SJCRH30 (cell line): Measurements from ENCODE around the gene STX8. TPM values are rescaled to one million over a fixed set of nuclear protein-coding genes. Genes with fewer than 3 reads are reported as not detected.

Experiments
- DNase-seq, 2 experiments: peaks; one replicate each; pipeline ENCODE4 v3.0.0-alpha.2; 2015 to 2020
- H3K27ac ChIP-seq: fragments of 250-450 bp; sonication (Bioruptor Pico); 2 replicates; pipeline ENCODE4 v1.5.1; 2020; ENCODE audit warnings: mild to moderate bottlenecking, moderate library complexity
- H3K27me3 ChIP-seq: fragments of 250-450 bp; sonication (Bioruptor Pico); 2 replicates; pipeline ENCODE4 v1.5.1; 2020; ENCODE audit warnings: mild to moderate bottlenecking, moderate library complexity
- H3K36me3 ChIP-seq: fragments of 250-450 bp; sonication (Bioruptor Pico); 2 replicates; pipeline ENCODE4 v1.5.1; 2020; ENCODE audit warnings: mild to moderate bottlenecking, moderate library complexity
- H3K4me1 ChIP-seq: fragments of 250-450 bp; sonication (Bioruptor Pico); 2 replicates; pipeline ENCODE4 v1.5.1; 2020; ENCODE audit warnings: mild to moderate bottlenecking, moderate library complexity
- H3K4me3 ChIP-seq: fragments of 250-450 bp; sonication (Bioruptor Pico); 2 replicates; pipeline ENCODE4 v1.5.1; 2020; ENCODE audit warnings: mild to moderate bottlenecking, moderate library complexity
- H3K9me3 ChIP-seq: fragments of 250-450 bp; sonication (Bioruptor Pico); replicated peaks from 2 replicates; pipeline ENCODE4 v1.5.1; 2020; ENCODE audit warnings: mild to moderate bottlenecking, moderate library complexity
- total RNA-seq: library from RNA; depleted of rRNA; stranded (reverse); fragments of >200 nt; shearing (Covaris generic); gene quantifications from 2 replicates; pipeline ENCODE4 v1.2.3, GENCODE V29; 2014; rRNA removed

Gene STX8
- total RNA-seq, 1 experiment from 2014 or later: 47.1 TPM

DNA sequence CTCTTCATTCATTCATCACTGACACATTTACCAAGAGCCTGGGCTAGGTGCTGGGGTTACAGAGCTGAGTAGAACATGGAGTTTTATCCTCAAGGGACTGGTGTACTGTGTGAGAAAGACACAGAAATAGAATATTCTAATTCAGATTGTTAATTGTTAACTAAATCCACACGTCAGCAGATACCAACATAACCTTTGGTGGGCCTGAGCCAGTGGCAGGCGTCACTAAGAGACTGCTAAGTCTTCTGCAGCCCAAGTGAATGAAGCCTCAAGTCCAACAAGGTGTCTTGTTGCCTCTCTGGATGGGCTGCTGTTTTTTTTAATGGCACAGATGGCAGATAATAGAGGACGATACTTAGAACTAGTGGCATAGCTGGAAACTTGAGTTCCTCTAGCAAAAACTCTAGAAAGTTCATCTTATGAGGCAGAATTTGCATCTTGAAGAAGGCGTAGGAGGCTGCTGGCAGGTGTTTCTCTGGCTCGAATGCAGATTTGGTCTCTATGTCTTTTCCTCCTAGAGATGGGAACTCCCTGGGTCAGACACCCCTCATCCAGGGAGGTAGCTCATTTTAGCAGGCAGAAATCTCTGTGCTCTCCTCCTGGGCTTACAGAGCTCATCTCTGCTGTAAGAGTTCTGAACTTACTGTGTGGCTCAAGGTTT lies 374.8 kb downstream of the STX8 start:
- no peak overlapping the region for H3K4me3 ChIP-seq
- no peaks in the 10 kb centered on the region for H3K36me3 ChIP-seq
- H3K4me1 ChIP-seq: peaks cover 38% of the 10 kb centered on the region
- no peak for DNase-seq
- H3K9me3 ChIP-seq: no peaks in the 10 kb centered on the region
- H3K27me3 ChIP-seq: no peaks in the 10 kb centered on the region
- H3K27ac ChIP-seq: peak overlapping the region; percentile 98

Other genes starting within 250 kb of the STX8 start
- not detected in 2 replicates for gene CFAP52, start 822 bp upstream of the STX8 start, total RNA-seq
- gene USP43, start 69.7 kb upstream of the STX8 start, total RNA-seq: 0.04 TPM in 1 of 2 replicates, not detected in the other
- gene DHRS7C, start 215.8 kb upstream of the STX8 start, total RNA-seq: not detected in 2 replicates
- gene GSG1L2, start 246.3 kb upstream of the STX8 start, total RNA-seq: not detected in 2 replicates